MM.1S (cell line): ENCODE measurements around the gene VAMP1.

Experiments used
- CTCF ChIP-seq: fragments of 300-600 bp; sonication (generic); IDR thresholded peaks from 2 replicates; pipeline ENCODE4 v1.5.1; 2016; ENCODE audit warnings: antibody characterized with exemption, low read length, mixed read lengths
- EZH2 ChIP-seq: fragments of 300-600 bp; sonication (generic); optimal IDR thresholded peaks from 2 replicates; pipeline ENCODE3; 2017; ENCODE audit warnings: low read depth, mild to moderate bottlenecking, antibody characterized with exemption, low read length, mixed read lengths
- EZH2phosphoT487 ChIP-seq: fragments of 300-600 bp; sonication (generic); IDR thresholded peaks from 2 replicates; pipeline ENCODE4 v1.6.1; 2018; ENCODE audit warnings: antibody characterized with exemption, low read length

GRCh38 chr12:6472491-6472890 is 2.0 kb upstream of the VAMP1 start:
- no peak for TF ChIP-seq CTCF
- TF ChIP-seq EZH2 = no peak
- TF ChIP-seq EZH2phosphoT487 = no peak
